H1 (cell line): ENCODE measurements around the gene TTC22. TPM values are rescaled to one million over a fixed set of nuclear protein-coding genes. Genes with fewer than 3 reads are reported as not detected.

Experiments used
- CTCF ChIA-PET: fragments of 300-600 bp; sonication (Branson Sonifier 250); formaldehyde crosslinking; loops from one replicate; lab custom pipeline; 2021; ENCODE audit not compliant: partially characterized antibody; lab: Charles Lee
- POLR2A ChIA-PET: fragments of 300-600 bp; sonication (Branson Sonifier 250); formaldehyde crosslinking; loops from one replicate; lab custom pipeline; 2021; ENCODE audit warnings: inconsistent platforms; ENCODE audit not compliant: partially characterized antibody; lab: Charles Lee
- DNase-seq, 2 experiments: peaks; one replicate each; pipeline versions ENCODE4 v3.0.0 to v3.0.0-alpha.2; 2010 to 2022; ENCODE audit warnings: low spot score in 2 of 2, low read depth in 1 of 2, mixed read lengths in 1 of 2
- FAIRE-seq: peaks from 2 replicates; lab custom pipeline; 2011; peaks lifted over from hg19 to GRCh38; lab: Jason Lieb, UNC
- H2AFZ ChIP-seq: 2 replicates; pipeline ENCODE4 v1.8.1; 2012; ENCODE audit warnings: low read length, inconsistent platforms
- H2AK5ac ChIP-seq: 2 replicates; pipeline ENCODE4 v1.6.1; 2013; ENCODE audit warnings: low read depth, low read length
- H2BK120ac ChIP-seq: replicated peaks from 2 replicates; pipeline ENCODE3; 2013; ENCODE audit warnings: low read depth, low read length, inconsistent platforms
- H2BK12ac ChIP-seq: 2 replicates; pipeline ENCODE4 v1.6.1; 2013; ENCODE audit warnings: low read depth, low read length
- H2BK15ac ChIP-seq: 2 replicates; pipeline ENCODE4 v1.6.1; 2013; ENCODE audit warnings: low read length
- H2BK20ac ChIP-seq: 2 replicates; pipeline ENCODE4 v1.6.1; 2013; ENCODE audit warnings: low read length
- H2BK5ac ChIP-seq: 2 replicates; pipeline ENCODE4 v1.6.1; 2013; ENCODE audit warnings: low read depth, low read length
- H3K14ac ChIP-seq: 2 replicates; pipeline ENCODE4 v1.6.1; 2013; ENCODE audit warnings: inconsistent platforms; ENCODE audit not compliant: insufficient read length
- H3K18ac ChIP-seq: 2 replicates; pipeline ENCODE4 v1.6.1; 2013; ENCODE audit warnings: low read length; ENCODE audit errors: extremely low read depth
- H3K23ac ChIP-seq: 2 replicates; pipeline ENCODE4 v1.6.1; 2013; ENCODE audit warnings: inconsistent platforms; ENCODE audit not compliant: insufficient read length
- H3K23me2 ChIP-seq: 2 replicates; pipeline ENCODE4 v1.6.1; 2013; ENCODE audit warnings: low read depth, low read length
- H3K27ac ChIP-seq: 2 replicates; pipeline ENCODE4 v1.6.1; 2011; ENCODE audit warnings: low read depth, low read length, inconsistent platforms
- H3K27me3 ChIP-seq, 4 experiments: replicated peaks in 1 of 4; 1 replicate in 1 of 4; 2 replicates in 3 of 4; pipeline versions ENCODE4 v1.6.1 to v1.8.1; 2011 to 2013; ENCODE audit warnings: low read length in 3 of 4, mild to moderate bottlenecking in 3 of 4, inconsistent platforms in 2 of 4, mixed read lengths in 2 of 4, moderate library complexity in 1 of 4; ENCODE audit not compliant: control insufficient read depth in 3 of 4, insufficient read depth in 3 of 4; ENCODE audit errors: extremely low read depth in 1 of 4
- H3K36me3 ChIP-seq, 4 experiments: 2 replicates each; pipeline versions ENCODE4 v1.6.1 to v1.8.1; 2011 to 2013; ENCODE audit warnings: mild to moderate bottlenecking in 4 of 4, low read length in 3 of 4, moderate library complexity in 2 of 4, control low read depth in 1 of 4, inconsistent platforms in 1 of 4; ENCODE audit not compliant: insufficient read depth in 4 of 4, control insufficient read depth in 2 of 4
- H3K4ac ChIP-seq: replicated peaks from 2 replicates; pipeline ENCODE3; 2013; ENCODE audit warnings: low read length, low read depth, mixed read lengths, inconsistent platforms; ENCODE audit not compliant: insufficient read length
- H3K4me1 ChIP-seq, 4 experiments: replicated peaks in 1 of 4; 1 replicate in 1 of 4; 2 replicates in 3 of 4; pipeline versions ENCODE4 v1.6.1 to v1.8.1; 2011 to 2013; ENCODE audit warnings: low read length in 3 of 4, inconsistent platforms in 2 of 4, mixed read lengths in 1 of 4; ENCODE audit not compliant: insufficient read depth in 4 of 4, control insufficient read depth in 3 of 4
- H3K4me2 ChIP-seq, 2 experiments: 2 replicates each; pipeline versions ENCODE4 v1.6.1 to v1.8.1; 2011 to 2013; ENCODE audit warnings: low read depth in 2 of 2, low read length in 2 of 2, control low read depth in 1 of 2, inconsistent platforms in 1 of 2, mild to moderate bottlenecking in 1 of 2; ENCODE audit not compliant: insufficient read depth in 1 of 2
- H3K4me3 ChIP-seq, 4 experiments: fragments of 200-600, 300-600 bp in 1 of 4; sonication (generic), shearing (Covaris generic), sonication (Bioruptor Twin) in 1 of 4; 2 replicates each; pipeline versions ENCODE4 v1.5.1 to v1.8.1; 2011 to 2016; ENCODE audit warnings: low read length in 4 of 4, low read depth in 3 of 4, control low read depth in 2 of 4, inconsistent platforms in 2 of 4, mild to moderate bottlenecking in 2 of 4, mixed read lengths in 1 of 4, moderate library complexity in 1 of 4; ENCODE audit not compliant: insufficient read depth in 2 of 4; ENCODE audit errors: extremely low read depth in 1 of 4
- H3K56ac ChIP-seq: replicated peaks from 2 replicates; pipeline ENCODE3; 2013; ENCODE audit warnings: low read depth, mild to moderate bottlenecking, mixed read lengths, low read length, inconsistent platforms; ENCODE audit not compliant: insufficient read length
- H3K79me1 ChIP-seq: 2 replicates; pipeline ENCODE4 v1.6.1; 2013; ENCODE audit warnings: low read depth, low read length, control low read depth
- H3K79me2 ChIP-seq, 2 experiments: 2 replicates each; pipeline versions ENCODE4 v1.6.1 to v1.8.1; 2012 to 2013; ENCODE audit warnings: low read length in 2 of 2, mild to moderate bottlenecking in 2 of 2, inconsistent platforms in 1 of 2; ENCODE audit not compliant: insufficient read depth in 2 of 2, control insufficient read depth in 1 of 2
- H3K9ac ChIP-seq, 4 experiments: replicated peaks in 1 of 4; 1 replicate in 1 of 4; 2 replicates in 3 of 4; pipeline versions ENCODE4 v1.6.1 to v1.8.1; 2011 to 2013; ENCODE audit warnings: low read depth in 3 of 4, low read length in 3 of 4, control low read depth in 2 of 4, mild to moderate bottlenecking in 2 of 4, moderate library complexity in 2 of 4, inconsistent platforms in 1 of 4; ENCODE audit errors: extremely low read depth in 1 of 4
- H3K9me3 ChIP-seq, 2 experiments: 2 replicates each; pipeline versions ENCODE4 v1.6.1 to v1.8.1; 2012 to 2013; ENCODE audit warnings: mild to moderate bottlenecking in 2 of 2, moderate library complexity in 2 of 2, control low read depth in 1 of 2, inconsistent platforms in 1 of 2, low read depth in 1 of 2, low read length in 1 of 2, mixed read lengths in 1 of 2; ENCODE audit not compliant: insufficient read depth in 2 of 2
- H4K20me1 ChIP-seq, 2 experiments: replicated peaks in 1 of 2; 2 replicates each; pipeline versions ENCODE3 to v1.8.1; 2011 to 2013; ENCODE audit warnings: inconsistent platforms in 2 of 2, low read length in 2 of 2, mild to moderate bottlenecking in 1 of 2; ENCODE audit not compliant: insufficient read depth in 2 of 2, control insufficient read depth in 1 of 2
- H4K5ac ChIP-seq: 2 replicates; pipeline ENCODE4 v1.6.1; 2013; ENCODE audit warnings: low read length, low read depth, mixed read lengths, inconsistent platforms; ENCODE audit not compliant: insufficient read length
- H4K8ac ChIP-seq: 2 replicates; pipeline ENCODE4 v1.8.0; 2013; ENCODE audit warnings: mild to moderate bottlenecking, moderate library complexity, low read length, inconsistent platforms; ENCODE audit not compliant: insufficient read depth; ENCODE audit errors: extremely low read depth
- H4K91ac ChIP-seq: replicated peaks from 2 replicates; pipeline ENCODE3; 2013; ENCODE audit warnings: low read length, mixed read lengths, inconsistent platforms; ENCODE audit not compliant: insufficient read length
- USF2 ChIP-seq: IDR thresholded peaks from 2 replicates; pipeline ENCODE4 v1.6.1; 2011; ENCODE audit warnings: low read length, improper control_type of control experiment
- WGBS, 2 experiments: shearing (Covaris generic) in 1 of 2; methylation state at CpG; one replicate each; pipeline versions ENCODE4 v1.1.6 to v1.1.7; 2013 to 2015; ENCODE audit warnings: low lambda C conversion rate in 2 of 2, mixed read lengths in 2 of 2, inconsistent platforms in 1 of 2, low coverage in 1 of 2, missing lambda C conversion rate in 1 of 2; ENCODE audit not compliant: insufficient replicate concordance in 2 of 2, insufficient coverage in 1 of 2, insufficient read length in 1 of 2; ENCODE audit errors: extremely low coverage in 1 of 2, missing lambda C conversion rate in 1 of 2; 5-methylcytosine and 5-hydroxymethylcytosine counted together
- polyA plus RNA-seq, 7 experiments: library from polyadenylated mRNA; depleted of rRNA in 3 of 7; stranded (reverse) in 5 of 7; unstranded in 2 of 7; fragments of >200 nt in 5 of 7; fragments of 200-250 nt in 2 of 7; gene quantifications; 1 replicate in 5 of 7; 2 replicates in 1 of 7; 4 replicates in 1 of 7; pipeline versions ENCODE4 v1.2.1 to v1.2.3, GENCODE V29; 2011 to 2013; ENCODE audit warnings: missing spikeins in 2 of 7, mixed read lengths in 2 of 7
- total RNA-seq: library from RNA; stranded (reverse); fragmentation: NEBNext Ultra II Directional; extraction: Animal tissue kit (Norgen Biotek cat#: 25700); gene quantifications from 2 replicates; pipeline ENCODE4 v1.2.1, GENCODE V29; 2021

Gene TTC22
- total and polyA plus RNA-seq, 2 of the 8 experiments (the other 6 are each of a cell fraction or from before 2014, with no cell fraction given) = 1.00 to 1.6 TPM

- Histone ChIP-seq H3K56ac (no peak overlapping the region), H3K27ac (no peak overlapping the region), H2BK20ac (no peak overlapping the region), H3K9ac (no peak overlapping the region), H3K4me2 (no peak overlapping the region), H4K8ac (no peak overlapping the region), H3K4me3 (no peak overlapping the region), H4K91ac (no peak overlapping the region), H3K79me2 (no peaks in the 10 kb centered on the region), H3K36me3 (no peaks in the 10 kb centered on the region), H3K23me2 (no peaks in the 10 kb centered on the region), H2BK5ac (no peak overlapping the region), H2BK120ac (no peak overlapping the region), H4K5ac (no peak overlapping the region), H2AK5ac (no peak overlapping the region), H3K79me1 (no peaks in the 10 kb centered on the region), H2BK12ac (0 out of 2 replicates have a peak overlapping the region, but pooled peaks have one; percentile 75), H3K18ac (no peak overlapping the region), H4K20me1 (no peaks in the 10 kb centered on the region), H3K23ac (no peak overlapping the region), H3K4ac (no peak overlapping the region), H3K9me3 (no peaks in the 10 kb centered on the region), H3K27me3 (peaks cover 7 to 11% (median 8%) of the 10 kb centered on the region in 4 experiments; a peak in 6 of 7 replicates), H3K4me1 (peaks cover 2 to 11% (median 9%) of the 10 kb centered on the region in 4 experiments), H2BK15ac (no peak overlapping the region), H2AFZ (no peak overlapping the region), H3K14ac (no peak overlapping the region)
- 91% methylated on average over 8 of the region's 8 CpGs; no CpG with 5 or more reads in 1 of the 2 experiments for WGBS, 2 experiments
- TF ChIP-seq USF2 = no peak
- ChIA-PET CTCF (interaction anchor here (1.0 to 2.3 kb wide), 2 partner anchors 9 to 21 kb away, joined by 3 to 10 read pairs; no protein-coding TSS in a partner anchor), POLR2A (no interaction called here)
- DNase-seq (no peak), FAIRE-seq (no peak)
Measured at GRCh38 chr1:54786778-54787177, 14.3 kb downstream of the TTC22 start.
